ENCODE data around the gene NANOG. TPM values are rescaled to one million over a fixed set of nuclear protein-coding genes. Genes with fewer than 3 reads are reported as not detected.
"Not testable (repeated sequence)": the region's sequence is repeated elsewhere in the genome, so short reads cannot be mapped to it uniquely, and the experiment has no call there.

NANOG gene
- total RNA-seq, 4 donors from 2014 or later = 0.16 to 1.5 TPM; not detected in 2

DNA sequence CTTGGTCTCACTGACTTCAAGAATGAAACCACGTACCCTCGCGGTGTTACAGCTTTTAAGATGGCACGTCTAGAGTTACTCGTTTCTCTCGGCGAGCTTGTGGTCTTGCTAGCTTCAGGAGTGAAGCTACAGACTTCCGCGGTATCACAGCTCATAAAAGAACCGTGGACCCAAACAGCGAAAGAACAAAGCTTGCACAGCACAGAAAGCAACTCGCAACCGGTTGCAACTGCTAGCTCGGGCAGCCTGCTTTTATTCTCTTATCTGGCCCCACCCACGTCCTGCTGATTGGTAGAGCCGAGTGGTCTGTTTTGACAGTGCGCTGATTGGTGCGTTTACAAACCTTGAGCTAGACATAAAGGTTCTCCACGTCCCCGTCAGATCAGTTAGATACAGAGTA, 37.8 kb upstream of the NANOG start:
- 91% methylated on average over 20 of the region's 20 CpGs for WGBS
- no peak for DNase-seq (ENCODE audit: low spot score in 2 of 2)

DNA sequence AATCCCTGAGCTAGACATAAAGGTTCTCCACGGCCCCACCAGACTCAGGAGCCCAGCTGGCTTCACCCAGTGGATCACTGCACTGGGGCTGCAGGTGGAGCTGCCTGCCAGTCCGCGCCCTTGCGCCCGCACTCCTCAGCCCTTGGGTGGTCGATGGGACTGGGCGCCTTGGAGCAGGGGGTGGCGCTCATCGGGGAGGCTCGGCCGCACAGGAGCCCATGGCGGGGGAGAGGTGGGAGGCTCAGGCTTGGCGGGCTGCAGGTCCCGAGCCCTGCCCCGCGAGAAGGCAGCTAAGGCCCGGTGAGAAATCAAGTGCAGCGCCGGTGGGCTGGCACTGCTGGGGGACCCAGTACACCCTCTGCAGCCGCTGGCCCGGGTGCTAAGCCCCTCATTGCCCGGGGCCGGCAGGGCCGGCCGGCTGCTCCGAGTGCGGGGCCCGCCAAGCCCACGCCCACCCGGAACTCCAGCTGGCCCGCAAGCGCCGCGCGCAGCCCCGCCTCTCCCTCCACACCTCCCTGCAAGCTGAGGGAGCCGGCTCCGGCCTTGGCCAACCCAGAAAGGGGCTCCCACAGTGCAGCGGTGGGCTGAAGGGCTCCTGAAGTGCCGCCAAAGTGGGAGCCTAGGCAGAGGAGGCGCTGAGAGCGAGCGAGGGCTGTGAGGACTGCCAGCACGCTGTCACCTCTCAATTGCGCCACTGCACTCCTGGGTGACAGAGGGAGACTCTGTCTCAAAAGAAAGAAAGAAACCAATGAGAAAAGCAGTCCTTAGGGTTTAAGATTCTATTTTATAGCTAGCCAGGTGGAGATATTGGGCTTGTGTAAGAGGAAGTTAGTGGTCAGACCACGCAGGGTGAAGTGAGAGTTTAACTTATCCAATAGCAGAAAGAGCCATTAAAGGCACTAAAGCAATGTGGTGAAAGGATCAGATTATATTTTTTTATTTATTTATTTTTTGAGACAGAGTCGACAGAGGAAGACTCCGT, 37.0 kb upstream of the NANOG start:
- H3K36me3 ChIP-seq; H3K27me3 ChIP-seq; H3K4me1 ChIP-seq; H3K9me3 ChIP-seq; DNase-seq (ENCODE audit: low spot score in 2 of 2); H3K4me3 ChIP-seq; H3K27ac ChIP-seq: not testable (repeated sequence)
- WGBS = 80% methylated on average over 9 of the region's 48 CpGs

More for the DNA sequence above, 37.8 kb upstream of the NANOG start:
- H3K36me3 ChIP-seq = no peaks in the 10 kb centered on the region
- no peaks in the 10 kb centered on the region for H3K4me1 ChIP-seq
- no peaks in the 10 kb centered on the region for H3K27me3 ChIP-seq
- H3K9me3 ChIP-seq = no peaks in the 10 kb centered on the region
- H3K4me3 ChIP-seq = no peak overlapping the region
- H3K27ac ChIP-seq = no peak overlapping the region
- TF ChIP-seq POLR2A (IDR thresholded peaks at IDR 0.05) = no peak
- TF ChIP-seq, protein P1, sequence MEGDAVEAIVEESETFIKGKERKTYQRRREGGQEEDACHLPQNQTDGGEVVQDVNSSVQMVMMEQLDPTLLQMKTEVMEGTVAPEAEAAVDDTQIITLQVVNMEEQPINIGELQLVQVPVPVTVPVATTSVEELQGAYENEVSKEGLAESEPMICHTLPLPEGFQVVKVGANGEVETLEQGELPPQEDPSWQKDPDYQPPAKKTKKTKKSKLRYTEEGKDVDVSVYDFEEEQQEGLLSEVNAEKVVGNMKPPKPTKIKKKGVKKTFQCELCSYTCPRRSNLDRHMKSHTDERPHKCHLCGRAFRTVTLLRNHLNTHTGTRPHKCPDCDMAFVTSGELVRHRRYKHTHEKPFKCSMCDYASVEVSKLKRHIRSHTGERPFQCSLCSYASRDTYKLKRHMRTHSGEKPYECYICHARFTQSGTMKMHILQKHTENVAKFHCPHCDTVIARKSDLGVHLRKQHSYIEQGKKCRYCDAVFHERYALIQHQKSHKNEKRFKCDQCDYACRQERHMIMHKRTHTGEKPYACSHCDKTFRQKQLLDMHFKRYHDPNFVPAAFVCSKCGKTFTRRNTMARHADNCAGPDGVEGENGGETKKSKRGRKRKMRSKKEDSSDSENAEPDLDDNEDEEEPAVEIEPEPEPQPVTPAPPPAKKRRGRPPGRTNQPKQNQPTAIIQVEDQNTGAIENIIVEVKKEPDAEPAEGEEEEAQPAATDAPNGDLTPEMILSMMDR (IDR thresholded peaks at IDR 0.05) = no peak
- TF ChIP-seq POLR2AphosphoS5 (IDR thresholded peaks at IDR 0.05) = no peak
- TF ChIP-seq EP300 (IDR thresholded peaks at IDR 0.05) = no peak

DNA sequence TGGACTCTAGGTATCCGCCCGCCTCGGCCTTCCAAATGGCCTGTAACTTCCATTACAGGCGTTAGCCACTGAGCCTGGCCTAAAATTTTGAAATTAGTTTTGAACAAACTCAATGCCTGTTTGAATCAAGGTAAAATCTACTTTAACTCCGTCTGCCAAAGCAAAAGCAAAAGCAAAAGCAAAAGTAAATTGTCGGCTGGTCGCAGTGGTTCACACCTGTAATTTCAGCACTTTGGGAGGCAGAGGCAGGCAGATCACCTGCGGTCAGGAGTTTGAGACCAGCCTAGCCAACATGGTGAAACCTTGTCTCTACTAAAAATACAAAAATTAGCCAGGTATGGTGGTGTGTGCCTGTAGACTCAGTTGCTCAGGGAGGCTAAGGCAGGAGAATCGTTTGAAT, 33.5 kb upstream of the NANOG start:
- not testable (repeated sequence) for H3K36me3 ChIP-seq; H3K27me3 ChIP-seq; H3K9me3 ChIP-seq; H3K27ac ChIP-seq; H3K4me1 ChIP-seq; H3K4me3 ChIP-seq; DNase-seq (ENCODE audit: low spot score in 2 of 2)
- 92% methylated on average over 9 of the region's 9 CpGs for WGBS

DNA sequence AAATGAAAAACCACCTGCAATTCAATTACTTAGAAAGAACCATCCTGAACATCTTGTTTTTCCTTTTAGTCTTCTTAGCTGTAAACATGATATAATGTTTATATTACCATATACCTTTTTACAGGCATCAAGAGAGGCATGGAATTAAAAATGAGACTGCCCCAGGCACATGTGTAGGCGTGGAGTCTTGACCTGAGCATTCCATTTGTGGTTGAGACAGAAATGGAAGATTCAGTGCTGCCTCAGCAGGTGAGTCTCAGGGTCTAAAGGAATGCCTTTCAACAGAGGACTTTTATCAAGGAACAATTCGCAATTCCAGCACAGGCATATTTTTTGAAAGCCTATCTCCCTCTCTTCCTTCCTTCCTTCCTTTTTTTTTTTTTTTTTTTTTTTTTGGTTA, 32.2 kb upstream of the NANOG start:
- 47% methylated on average over 2 of the region's 2 CpGs for WGBS
- Histone ChIP-seq H3K36me3 (no peaks in the 10 kb centered on the region), H3K27me3 (no peaks in the 10 kb centered on the region), H3K4me1 (no peaks in the 10 kb centered on the region), H3K27ac (no peak overlapping the region), H3K9me3 (no peaks in the 10 kb centered on the region), H3K4me3 (no peak overlapping the region)
- DNase-seq (ENCODE audit: low spot score in 2 of 2) = no peak
- TF ChIP-seq POLR2AphosphoS5 (IDR thresholded peaks at IDR 0.05) (no peak), EP300 (IDR thresholded peaks at IDR 0.05) (no peak), POLR2A (IDR thresholded peaks at IDR 0.05) (no peak)

DNA sequence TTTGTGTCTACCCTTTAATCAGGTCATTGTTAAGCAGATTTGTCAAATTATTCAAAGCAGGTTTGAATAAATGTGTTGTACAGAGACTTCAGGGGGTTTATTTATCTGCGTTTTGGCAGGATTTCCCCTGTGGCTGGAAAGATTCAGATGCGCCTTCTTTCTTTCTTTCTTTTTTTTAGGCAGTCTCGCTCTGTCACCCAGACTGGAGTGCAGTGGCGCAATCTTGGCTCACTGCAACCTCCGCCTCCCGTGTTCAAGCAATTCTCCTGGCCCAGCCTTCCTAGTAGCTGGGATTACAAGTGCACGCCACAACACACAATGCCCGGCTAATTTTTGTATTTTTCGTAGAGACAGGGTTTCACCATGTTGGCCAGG, 30.4 kb upstream of the NANOG start:
- H3K27me3 ChIP-seq = no peaks in the 10 kb centered on the region
- WGBS = 45% methylated on average over 9 of the region's 9 CpGs
- no peak for TF ChIP-seq POLR2AphosphoS5 (IDR thresholded peaks at IDR 0.05)
- TF ChIP-seq, protein P1 (IDR thresholded peaks at IDR 0.05) = no peak
- TF ChIP-seq POLR2A (IDR thresholded peaks at IDR 0.05) = no peak
- TF ChIP-seq EP300 (IDR thresholded peaks at IDR 0.05) = no peak
- H3K4me1 ChIP-seq = no peaks in the 10 kb centered on the region
- no peak for DNase-seq (ENCODE audit: low spot score in 2 of 2)
- H3K4me3 ChIP-seq = no peak overlapping the region
- no peak overlapping the region for H3K27ac ChIP-seq
- H3K9me3 ChIP-seq = no peaks in the 10 kb centered on the region
- H3K36me3 ChIP-seq = no peaks in the 10 kb centered on the region

DNA sequence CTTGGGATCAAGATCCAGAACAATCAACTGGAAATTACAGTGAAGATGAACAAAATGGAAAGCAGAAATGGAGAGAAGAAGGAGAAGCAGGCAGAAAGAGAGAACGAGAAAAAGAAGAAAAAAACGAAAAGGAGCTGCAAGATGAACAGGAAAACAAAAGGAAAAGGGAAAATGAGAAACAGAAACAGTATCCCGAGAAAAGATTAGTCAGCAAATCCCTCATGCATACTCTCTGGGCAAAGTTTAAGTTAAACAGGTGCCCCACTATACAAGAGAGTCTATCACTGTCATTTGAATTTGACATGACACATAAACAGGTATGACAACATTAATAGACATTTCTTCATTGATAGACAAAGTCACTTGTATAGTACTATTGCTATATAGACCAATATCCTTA, 19.2 kb upstream of the NANOG start:
- Histone ChIP-seq H3K4me3 (no peak overlapping the region), H3K36me3 (no peaks in the 10 kb centered on the region), H3K4me1 (no peaks in the 10 kb centered on the region), H3K9me3 (no peaks in the 10 kb centered on the region), H3K27me3 (no peaks in the 10 kb centered on the region), H3K27ac (no peak overlapping the region)
- 49% methylated on average over 3 of the region's 3 CpGs for WGBS
- DNase-seq (ENCODE audit: low spot score in 2 of 2) = no peak
- TF ChIP-seq POLR2AphosphoS5 (IDR thresholded peaks at IDR 0.05) (no peak), POLR2A (IDR thresholded peaks at IDR 0.05) (no peak), EP300 (IDR thresholded peaks at IDR 0.05) (no peak)
- TF ChIP-seq, protein P1 (IDR thresholded peaks at IDR 0.05) = no peak

Data from suprapubic skin (tissue), 4 donors.